PC-3 (cell line): ENCODE measurements around the gene FOXB2. TPM values are rescaled to one million over a fixed set of nuclear protein-coding genes. Genes with fewer than 3 reads are reported as not detected.

Source experiments
- ATAC-seq: fragments of 200-7000 bp; cut with Tn5 transposase; 2 replicates; pipeline ENCODE4 v1.9.1; 2020; ENCODE audit warnings: mild to moderate bottlenecking, moderate library complexity
- BruUV-seq: library from RNA; stranded (reverse); fragments of 400-500 nt; replicated peaks from 2 replicates; lab custom pipeline; 2021; lab: Mats Ljungman, UMichigan
- CTCF ChIA-PET: fragments of 300-600 bp; sonication (Branson Sonifier 250); formaldehyde crosslinking; loops from one replicate; lab custom pipeline; 2022; ENCODE audit warnings: antibody characterized with exemption; lab: Charles Lee
- POLR2A ChIA-PET: fragments of 300-600 bp; sonication (Branson Sonifier 250); formaldehyde crosslinking; loops from one replicate; lab custom pipeline; 2022; ENCODE audit warnings: antibody characterized with exemption; ENCODE audit not compliant: unreplicated experiment; lab: Charles Lee
- DNase-seq: peaks from one replicate; pipeline ENCODE4 v3.0.0-alpha.2; 2015
- H2AFZ ChIP-seq: fragments of 300-600 bp; sonication (generic); 2 replicates; pipeline ENCODE4 v1.6.0; 2016; ENCODE audit warnings: antibody characterized with exemption, low read length
- H3F3A ChIP-seq: fragments of 300-600 bp; sonication (generic); one replicate; pipeline ENCODE4 v1.6.0; 2017; ENCODE audit warnings: antibody characterized with exemption, low read length, control low read depth, mild to moderate bottlenecking; ENCODE audit not compliant: unreplicated experiment
- H3K27ac ChIP-seq: fragments of 300-600 bp; sonication (generic); 2 replicates; pipeline ENCODE4 v1.5.1; 2016; ENCODE audit warnings: mild to moderate bottlenecking, low read length
- H3K27me3 ChIP-seq: fragments of 300-600 bp; sonication (generic); 2 replicates; pipeline ENCODE4 v1.6.1; 2016; ENCODE audit warnings: low read length, mixed read lengths
- H3K36me3 ChIP-seq: fragments of 300-600 bp; sonication (generic); 2 replicates; pipeline ENCODE4 v1.6.1; 2016; ENCODE audit warnings: low read depth, mixed run types, low read length, mixed read lengths
- H3K4me1 ChIP-seq: fragments of 300-600 bp; sonication (generic); 2 replicates; pipeline ENCODE4 v1.5.1; 2016; ENCODE audit warnings: low read length; ENCODE audit not compliant: insufficient read depth
- H3K4me2 ChIP-seq: fragments of 300-600 bp; sonication (generic); 2 replicates; pipeline ENCODE4 v1.6.0; 2016; ENCODE audit warnings: low read length
- H3K4me3 ChIP-seq: fragments of 300-600 bp; sonication (generic); 2 replicates; pipeline ENCODE4 v1.5.1; 2016; ENCODE audit warnings: mild to moderate bottlenecking, low read length, mixed read lengths
- H3K79me2 ChIP-seq: fragments of 300-600 bp; sonication (generic); 2 replicates; pipeline ENCODE4 v1.6.1; 2017; ENCODE audit warnings: low read length, mixed read lengths
- H3K9ac ChIP-seq: fragments of 300-600 bp; sonication (generic); 2 replicates; pipeline ENCODE4 v1.6.0; 2016; ENCODE audit warnings: mild to moderate bottlenecking, low read length
- H3K9me2 ChIP-seq: fragments of 300-600 bp; sonication (generic); replicated peaks from 2 replicates; pipeline ENCODE4 v1.6.1; 2016; ENCODE audit warnings: mixed run types, low read length, mixed read lengths
- H3K9me3 ChIP-seq: fragments of 300-600 bp; sonication (generic); 2 replicates; pipeline ENCODE4 v1.6.1; 2016; ENCODE audit warnings: low read length, mixed read lengths
- H4K20me1 ChIP-seq: fragments of 300-600 bp; sonication (generic); 2 replicates; pipeline ENCODE4 v1.6.1; 2016; ENCODE audit warnings: low read length, mixed read lengths
- EZH2 ChIP-seq: fragments of 300-600 bp; sonication (generic); IDR thresholded peaks from one replicate; pipeline ENCODE4 v1.6.1; 2017; ENCODE audit warnings: antibody characterized with exemption, mild to moderate bottlenecking, low read length; ENCODE audit not compliant: unreplicated experiment
- EZH2phosphoT487 ChIP-seq: fragments of 300-600 bp; sonication (generic); IDR thresholded peaks from 2 replicates; pipeline ENCODE4 v1.6.1; 2018; ENCODE audit warnings: mild to moderate bottlenecking, antibody characterized with exemption, low read length, borderline replicate concordance
- intact Hi-C: fragments of 100-400 bp; cut with micrococcal nuclease; formaldehyde crosslinking; loops from 2 replicates; pipeline ENCODE4 v1.9.0; 2023
- total RNA-seq: library from RNA; depleted of rRNA; stranded (reverse); fragments of >200 nt; gene quantifications from 2 replicates; pipeline ENCODE4 v1.2.3, GENCODE V29; 2014; rRNA removed
- TF ChIP-seq, protein P1 (sequence below): fragments of 300-600 bp; sonication (generic); conservative IDR thresholded peaks from 2 replicates; pipeline ENCODE4 v1.5.1; 2017; ENCODE audit warnings: antibody characterized with exemption, low read depth, mild to moderate bottlenecking, low read length

The FOXB2 gene
- total RNA-seq, 1 experiment from 2014 or later = not detected

DNA sequence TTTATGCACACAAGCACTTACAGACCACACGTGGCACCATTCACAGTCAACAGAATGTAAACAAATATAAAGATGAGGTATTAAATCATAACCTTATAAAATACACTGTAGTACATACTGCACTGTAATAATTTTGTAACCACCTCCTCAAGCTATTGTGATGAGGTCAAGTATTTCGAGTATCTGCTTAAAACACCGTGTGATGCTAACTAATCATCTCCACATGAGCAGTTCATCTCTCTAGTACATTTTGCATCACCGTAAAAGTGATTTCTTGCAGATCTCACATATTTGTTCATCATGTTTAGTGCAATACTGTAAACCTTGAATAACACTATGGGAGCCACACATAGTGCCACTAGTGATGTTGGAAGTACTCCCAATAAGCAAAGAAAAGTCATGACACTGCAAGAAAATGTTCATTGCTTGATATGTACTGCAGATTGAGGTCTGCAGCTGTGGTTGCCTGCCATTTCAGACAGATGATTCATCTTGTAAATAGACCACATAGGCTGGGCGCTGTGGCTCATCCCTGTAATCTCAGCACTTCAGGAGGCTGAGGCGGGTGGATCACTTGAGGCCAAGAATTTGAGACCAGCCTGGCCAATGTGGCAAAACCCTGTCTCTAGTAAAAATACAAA is 44.3 kb downstream of the FOXB2 start:
- no peak overlapping the region for H3K27ac ChIP-seq
- H3K4me3 ChIP-seq = no peak overlapping the region
- H3K27me3 ChIP-seq = peaks cover 8% of the 10 kb centered on the region; the same call in 1 of the 2 replicates
- CTCF ChIA-PET = no interaction called here
- H3K4me1 ChIP-seq = no peaks in the 10 kb centered on the region; the same call in 1 of the 2 replicates
- DNase-seq (peak; percentile 70), ATAC-seq (peak; percentile 88)
- H3K9me2 ChIP-seq = no peaks in the 10 kb centered on the region
- no peak overlapping the region for H3K4me2 ChIP-seq
- intact Hi-C loops = no loop called here
- no TSS peak for BruUV-seq
- H3K9me3 ChIP-seq = no peaks in the 10 kb centered on the region
- TF ChIP-seq EZH2phosphoT487 (no peak), EZH2 (no peak)
- TF ChIP-seq, protein P1, sequence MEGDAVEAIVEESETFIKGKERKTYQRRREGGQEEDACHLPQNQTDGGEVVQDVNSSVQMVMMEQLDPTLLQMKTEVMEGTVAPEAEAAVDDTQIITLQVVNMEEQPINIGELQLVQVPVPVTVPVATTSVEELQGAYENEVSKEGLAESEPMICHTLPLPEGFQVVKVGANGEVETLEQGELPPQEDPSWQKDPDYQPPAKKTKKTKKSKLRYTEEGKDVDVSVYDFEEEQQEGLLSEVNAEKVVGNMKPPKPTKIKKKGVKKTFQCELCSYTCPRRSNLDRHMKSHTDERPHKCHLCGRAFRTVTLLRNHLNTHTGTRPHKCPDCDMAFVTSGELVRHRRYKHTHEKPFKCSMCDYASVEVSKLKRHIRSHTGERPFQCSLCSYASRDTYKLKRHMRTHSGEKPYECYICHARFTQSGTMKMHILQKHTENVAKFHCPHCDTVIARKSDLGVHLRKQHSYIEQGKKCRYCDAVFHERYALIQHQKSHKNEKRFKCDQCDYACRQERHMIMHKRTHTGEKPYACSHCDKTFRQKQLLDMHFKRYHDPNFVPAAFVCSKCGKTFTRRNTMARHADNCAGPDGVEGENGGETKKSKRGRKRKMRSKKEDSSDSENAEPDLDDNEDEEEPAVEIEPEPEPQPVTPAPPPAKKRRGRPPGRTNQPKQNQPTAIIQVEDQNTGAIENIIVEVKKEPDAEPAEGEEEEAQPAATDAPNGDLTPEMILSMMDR = no peak
- H3K36me3 ChIP-seq = no peaks in the 10 kb centered on the region
- H3F3A ChIP-seq = no peaks in the 10 kb centered on the region
- no peaks in the 10 kb centered on the region for H3K79me2 ChIP-seq
- H4K20me1 ChIP-seq = no peaks in the 10 kb centered on the region
- no peak overlapping the region for H2AFZ ChIP-seq
- H3K9ac ChIP-seq = no peak overlapping the region
- POLR2A ChIA-PET = interaction anchor here (0.6 kb wide), 1 partner anchor 48 kb away, joined by 4 read pairs; no protein-coding TSS in a partner anchor

DNA sequence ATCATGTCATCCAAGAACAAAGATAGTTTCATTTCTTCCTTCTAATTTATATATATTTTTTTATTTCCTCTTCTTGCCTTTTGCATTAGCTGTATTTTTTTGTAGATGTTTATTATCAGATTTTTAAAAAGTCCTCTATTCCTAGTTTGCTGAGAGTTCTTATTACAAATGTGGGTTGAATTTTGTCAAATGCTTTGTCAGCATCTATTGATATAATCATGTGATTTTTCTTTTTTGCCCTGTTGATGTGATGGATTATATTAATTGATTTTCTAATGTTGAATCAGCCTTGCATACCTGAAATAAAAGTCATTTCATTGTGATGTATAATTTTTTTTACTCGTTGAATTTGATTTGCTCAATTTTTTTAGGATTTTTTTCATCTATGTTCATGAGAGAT is 46.9 kb downstream of the FOXB2 start:
- no peaks in the 10 kb centered on the region for H4K20me1 ChIP-seq
- no peaks in the 10 kb centered on the region for H3K36me3 ChIP-seq
- H3K4me3 ChIP-seq = no peak overlapping the region
- peaks cover 5% of the 10 kb centered on the region; the same call in 1 of the 2 replicates for H3K27me3 ChIP-seq
- H2AFZ ChIP-seq = no peak overlapping the region
- H3K27ac ChIP-seq = no peak overlapping the region
- ATAC-seq (no peak), DNase-seq (no peak)
- no peaks in the 10 kb centered on the region for H3K9me2 ChIP-seq
- no peak overlapping the region for H3K4me2 ChIP-seq
- ChIA-PET POLR2A (no interaction called here), CTCF (no interaction called here)
- H3K4me1 ChIP-seq = no peaks in the 10 kb centered on the region; the same call in 1 of the 2 replicates
- H3K9me3 ChIP-seq = no peaks in the 10 kb centered on the region
- BruUV-seq = no TSS peak
- H3K79me2 ChIP-seq = no peaks in the 10 kb centered on the region
- H3K9ac ChIP-seq = no peak overlapping the region
- no peaks in the 10 kb centered on the region for H3F3A ChIP-seq
- intact Hi-C loops = no loop called here
- TF ChIP-seq, protein P1 = no peak
- TF ChIP-seq EZH2 = no peak
- no peak for TF ChIP-seq EZH2phosphoT487

Other genes with a start within 250 kb of the FOXB2 start
- gene PRUNE2, start 113.5 kb upstream of the FOXB2 start, total RNA-seq = not detected in 2 replicates
- 12.0 and 17.5 TPM in 2 replicates for gene VPS13A, start 157.9 kb downstream of the FOXB2 start, total RNA-seq